GM10847 (cell line): ENCODE results near the gene RNPEPL1.

Experiments used
- POLR2A ChIP-seq: IDR thresholded peaks from 2 replicates; pipeline ENCODE4 v1.6.1; 2011; ENCODE audit not compliant: insufficient read length; ENCODE audit errors: extremely low read depth

RNPEPL1 gene

DNA sequence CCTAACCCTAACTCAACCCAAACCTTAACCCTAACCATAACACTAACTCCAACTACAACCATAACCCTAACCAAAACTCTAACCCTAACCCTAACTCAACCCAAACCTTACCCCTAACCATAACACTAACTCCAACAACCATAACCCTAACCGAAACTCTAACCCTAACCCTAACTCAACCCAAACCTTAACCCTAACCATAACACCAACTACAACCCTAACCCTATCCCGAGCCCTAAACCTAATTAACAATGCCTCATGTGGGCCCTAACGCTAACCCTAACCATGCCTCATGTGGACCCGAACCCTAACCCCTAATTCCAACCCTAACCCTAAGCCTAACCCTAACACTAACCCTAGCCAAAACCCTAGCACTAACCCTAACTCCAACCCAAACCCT lies 45.5 kb downstream of the RNPEPL1 start:
- no peak for TF ChIP-seq POLR2A

DNA sequence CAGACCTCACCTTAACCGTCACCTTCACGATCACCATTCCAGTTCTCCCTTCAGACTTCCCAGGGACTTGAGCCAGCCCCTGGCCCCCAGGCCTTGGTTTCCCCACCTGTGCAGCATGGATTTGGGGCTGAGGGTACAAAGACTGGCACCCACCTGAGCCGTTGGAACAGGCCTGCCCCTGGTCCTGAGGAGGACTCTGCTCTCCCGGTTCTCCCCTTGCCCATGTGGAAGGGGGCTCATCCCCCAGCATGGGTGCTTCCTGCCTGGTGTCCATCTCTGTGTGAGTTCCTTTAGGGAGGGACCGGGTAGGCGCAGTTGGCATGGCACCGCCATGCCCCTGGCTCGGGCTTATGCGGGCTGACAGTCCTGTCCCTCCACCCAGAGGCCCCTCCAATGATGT lies 46.1 kb downstream of the RNPEPL1 start:
- no peak for TF ChIP-seq POLR2A

DNA sequence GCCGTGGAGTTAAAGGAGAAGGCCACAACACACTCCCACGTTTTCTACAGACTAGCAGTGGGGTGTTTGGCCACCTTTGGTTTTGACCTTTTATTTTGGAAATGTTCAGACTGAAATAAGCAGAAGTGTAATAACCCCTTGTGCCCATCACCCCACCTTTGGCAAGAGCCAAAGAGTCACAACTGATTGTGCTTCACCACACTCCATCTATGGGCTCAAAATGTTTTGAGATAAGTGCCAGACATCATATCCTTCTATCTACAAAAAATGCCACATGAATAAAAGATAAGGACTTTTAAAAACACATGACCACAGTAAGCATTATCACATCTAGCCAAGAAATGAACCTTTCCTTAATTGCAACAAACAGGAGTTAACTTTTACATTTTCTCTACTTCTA lies 47.1 kb downstream of the RNPEPL1 start:
- no peak for TF ChIP-seq POLR2A

DNA sequence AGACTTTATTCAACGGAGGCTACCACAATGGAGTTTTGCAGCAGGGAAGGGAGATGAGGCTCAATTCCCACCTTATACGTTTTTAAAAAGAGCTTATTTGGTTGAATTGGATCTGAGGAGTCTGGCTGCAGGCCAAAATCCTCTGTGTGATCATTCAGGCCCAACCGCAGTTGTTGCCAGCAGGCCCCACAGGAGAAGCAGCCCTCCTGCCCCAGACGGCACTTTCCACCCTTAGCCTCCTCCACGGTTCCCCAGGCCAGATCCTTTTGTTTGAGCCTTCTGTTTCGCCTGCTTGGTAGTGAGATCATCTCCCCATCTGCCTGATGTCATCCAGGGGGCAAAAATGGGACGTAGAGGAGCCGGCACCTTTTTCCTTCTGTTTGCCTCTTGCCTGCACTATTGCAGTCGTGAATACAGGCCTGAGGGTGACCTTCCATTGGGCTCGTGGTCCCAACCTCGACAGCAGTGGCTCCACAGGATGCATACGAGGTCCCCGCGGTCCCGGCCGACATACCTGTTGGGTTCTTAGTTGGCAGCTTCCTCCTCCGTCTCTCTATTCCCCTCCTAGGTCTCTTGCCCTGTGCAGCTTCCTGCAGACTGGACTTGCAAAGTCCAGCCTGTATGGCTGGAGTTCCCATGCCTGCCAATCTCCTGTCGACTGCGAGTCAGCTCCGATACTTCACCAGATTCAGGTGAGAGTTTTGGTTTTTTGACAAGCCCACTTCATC lies 47.7 kb downstream of the RNPEPL1 start:
- no peak for TF ChIP-seq POLR2A

DNA sequence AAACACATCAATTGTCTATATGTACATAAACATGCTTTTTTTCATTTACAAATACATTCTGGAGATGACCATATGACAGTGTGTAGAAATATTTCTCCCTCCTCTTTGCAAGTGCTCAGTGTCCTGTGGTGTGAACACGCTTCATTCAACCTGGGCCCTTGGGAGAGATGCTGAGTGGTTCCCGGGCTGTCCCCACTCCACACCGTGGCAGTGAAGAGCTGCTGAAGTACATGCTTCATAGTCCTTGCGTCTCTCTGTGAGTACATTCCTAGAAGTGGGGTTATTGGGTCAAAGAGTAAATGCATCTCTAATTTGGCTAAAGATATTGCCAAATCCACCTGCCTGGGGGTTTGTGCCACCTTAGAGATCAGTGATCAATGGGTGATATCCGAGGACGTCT lies 50.5 kb downstream of the RNPEPL1 start:
- no peak for TF ChIP-seq POLR2A

DNA sequence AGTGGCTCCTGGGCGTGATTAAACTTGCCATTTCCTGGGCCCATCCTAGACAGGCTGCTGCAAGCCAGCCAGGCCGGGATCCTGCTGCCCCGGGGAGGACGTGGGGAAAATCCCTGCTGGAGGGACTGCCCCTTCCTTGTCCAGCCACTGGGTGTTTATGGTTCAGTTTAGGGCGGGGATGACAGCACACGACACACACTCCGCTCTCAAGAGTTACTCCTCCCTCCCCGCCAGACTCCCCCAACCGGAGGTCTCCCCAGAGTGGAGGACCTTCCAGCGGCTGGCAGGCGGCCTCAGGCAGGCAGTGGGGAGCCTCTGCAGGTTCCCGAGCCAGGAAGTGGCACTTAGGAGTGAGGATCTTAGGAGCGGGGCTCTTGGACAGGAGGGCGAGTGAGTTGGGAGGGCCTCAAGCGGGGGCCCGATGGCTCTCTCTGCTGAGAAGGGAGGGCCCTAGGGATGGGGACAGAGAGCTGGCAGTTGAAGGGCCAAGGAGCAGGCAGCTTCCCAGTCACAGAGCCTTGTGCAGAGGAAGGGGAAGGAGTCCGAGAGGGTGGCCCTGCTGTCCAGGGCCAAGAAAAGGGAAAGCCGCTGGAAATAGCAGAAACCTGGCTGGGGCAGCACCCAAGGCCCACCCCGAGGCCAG lies 51.3 kb downstream of the RNPEPL1 start:
- no peak for TF ChIP-seq POLR2A

DNA sequence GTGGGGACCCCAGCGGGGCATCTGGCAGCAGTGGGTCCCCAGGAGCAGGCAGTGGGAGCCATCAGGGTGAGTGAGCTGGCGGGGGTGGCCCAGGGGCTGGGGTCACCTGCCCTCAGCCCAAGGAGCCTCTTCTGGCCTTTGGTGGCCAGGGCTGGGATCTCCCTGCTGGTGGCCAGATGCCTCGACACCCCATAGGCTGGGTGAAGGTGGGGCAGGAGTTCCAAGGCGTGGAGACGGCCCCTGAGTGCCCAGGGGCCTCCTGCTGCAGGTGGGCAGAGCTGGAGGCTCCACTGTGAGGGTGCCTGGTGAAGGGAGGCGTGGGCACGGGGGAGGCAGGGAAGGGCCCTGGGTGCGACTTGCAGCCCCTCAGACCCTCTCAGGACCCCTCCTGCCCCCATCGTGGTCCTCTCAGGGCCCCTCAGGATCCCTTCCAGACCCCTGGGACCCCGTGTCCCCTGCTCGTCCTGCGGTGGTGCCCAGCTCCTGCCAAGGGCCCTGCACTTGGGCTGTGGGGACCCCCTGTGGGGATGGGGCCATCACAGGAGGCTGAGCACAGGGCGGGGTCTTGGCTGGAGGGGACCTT lies 52.0 kb downstream of the RNPEPL1 start:
- no peak for TF ChIP-seq POLR2A

DNA sequence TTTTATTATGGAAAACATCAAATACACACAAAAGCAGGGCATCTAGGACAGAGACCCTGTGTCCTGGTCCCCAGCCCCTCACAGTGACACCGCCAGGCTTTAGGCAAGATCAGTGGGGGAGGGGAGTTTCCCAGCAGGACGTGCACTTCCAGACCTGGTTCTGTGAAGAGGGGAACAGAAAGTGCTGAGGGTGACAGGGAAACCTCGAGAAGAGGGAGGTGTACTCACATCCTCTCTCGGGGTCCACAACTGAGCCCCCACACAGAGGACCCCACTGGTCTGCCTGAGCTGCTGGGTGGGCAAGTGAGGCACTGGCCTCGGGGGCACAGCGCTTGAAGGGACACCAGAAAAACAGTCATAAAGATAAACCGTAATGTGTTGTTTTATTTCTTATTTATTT lies 52.6 kb downstream of the RNPEPL1 start:
- no peak for TF ChIP-seq POLR2A

DNA sequence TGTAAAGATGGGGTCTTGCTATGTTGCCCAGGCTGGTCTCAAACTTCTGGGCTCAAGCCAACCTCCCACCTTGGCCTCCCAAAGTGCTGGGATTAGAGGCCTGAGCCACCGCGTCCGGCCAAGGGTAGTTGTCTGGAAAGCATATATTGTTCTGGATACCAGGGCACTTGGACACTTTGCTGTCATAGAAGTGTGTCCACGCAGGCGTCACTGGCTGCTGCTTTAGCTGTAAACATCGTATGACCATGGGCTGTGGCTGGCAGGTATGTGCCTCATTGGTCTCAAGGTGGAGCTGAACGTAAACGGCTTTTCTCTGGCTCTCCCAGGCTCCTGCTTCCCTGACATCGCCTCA lies 53.8 kb downstream of the RNPEPL1 start:
- TF ChIP-seq POLR2A: no peak

DNA sequence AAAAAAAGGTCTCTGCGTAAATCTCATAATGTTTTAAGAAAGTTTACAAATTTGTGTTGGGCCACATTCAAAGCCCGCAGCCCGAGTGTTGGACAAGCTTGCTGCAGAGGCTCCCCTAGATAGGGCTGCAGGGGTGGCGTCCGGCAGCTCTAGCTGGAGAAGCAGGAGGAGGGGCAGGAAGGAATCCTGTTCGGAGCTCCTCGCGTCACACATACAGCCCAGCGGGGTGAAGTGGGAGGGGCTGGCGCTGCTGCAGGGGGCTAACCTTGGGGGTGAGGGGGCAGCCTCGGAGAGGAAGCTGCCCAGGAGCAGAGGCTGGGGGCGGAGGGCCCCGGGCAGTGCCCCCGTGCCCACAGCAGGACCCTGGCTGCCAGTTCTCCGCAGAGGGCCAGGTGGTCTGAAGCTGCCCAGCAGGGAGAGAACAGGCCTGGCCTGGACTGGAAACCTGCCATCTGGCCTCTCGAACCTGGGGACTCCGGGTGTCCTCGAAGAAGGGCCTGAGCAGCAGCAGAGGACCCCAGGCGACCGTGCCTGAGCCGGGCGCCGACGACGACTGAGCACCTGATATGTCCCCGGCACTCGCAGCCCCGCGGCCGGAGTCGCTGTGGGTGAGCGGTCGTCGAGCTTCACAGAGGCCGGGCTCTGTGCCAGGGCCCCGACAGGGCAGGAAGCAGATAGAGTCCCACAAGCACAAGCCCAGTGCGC lies 54.4 kb downstream of the RNPEPL1 start:
- no peak for TF ChIP-seq POLR2A

DNA sequence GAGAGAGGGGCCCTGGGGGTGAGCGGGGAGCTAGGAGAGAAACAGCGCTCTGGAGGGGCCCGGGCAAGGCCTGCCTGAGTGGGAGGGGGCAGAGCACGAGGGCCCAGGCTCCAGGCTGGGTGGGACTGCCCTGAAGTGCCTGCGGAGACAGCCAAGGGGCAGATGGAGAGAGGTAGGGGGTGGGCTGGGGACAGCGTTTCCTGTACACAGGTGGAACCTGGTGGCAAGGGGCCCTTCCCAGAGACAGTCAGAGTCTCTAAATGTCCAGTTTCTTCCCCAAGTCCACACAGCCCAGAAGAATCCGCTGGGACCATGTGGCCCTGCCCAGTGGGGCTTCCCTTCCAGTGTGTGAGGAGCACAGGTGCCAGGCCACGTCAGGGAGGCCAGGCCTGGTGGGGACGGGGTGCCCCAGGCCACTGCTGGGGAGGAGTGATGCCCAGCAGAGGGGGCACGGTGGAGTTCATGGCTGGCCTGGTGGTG lies 55.3 kb downstream of the RNPEPL1 start:
- TF ChIP-seq POLR2A: no peak

DNA sequence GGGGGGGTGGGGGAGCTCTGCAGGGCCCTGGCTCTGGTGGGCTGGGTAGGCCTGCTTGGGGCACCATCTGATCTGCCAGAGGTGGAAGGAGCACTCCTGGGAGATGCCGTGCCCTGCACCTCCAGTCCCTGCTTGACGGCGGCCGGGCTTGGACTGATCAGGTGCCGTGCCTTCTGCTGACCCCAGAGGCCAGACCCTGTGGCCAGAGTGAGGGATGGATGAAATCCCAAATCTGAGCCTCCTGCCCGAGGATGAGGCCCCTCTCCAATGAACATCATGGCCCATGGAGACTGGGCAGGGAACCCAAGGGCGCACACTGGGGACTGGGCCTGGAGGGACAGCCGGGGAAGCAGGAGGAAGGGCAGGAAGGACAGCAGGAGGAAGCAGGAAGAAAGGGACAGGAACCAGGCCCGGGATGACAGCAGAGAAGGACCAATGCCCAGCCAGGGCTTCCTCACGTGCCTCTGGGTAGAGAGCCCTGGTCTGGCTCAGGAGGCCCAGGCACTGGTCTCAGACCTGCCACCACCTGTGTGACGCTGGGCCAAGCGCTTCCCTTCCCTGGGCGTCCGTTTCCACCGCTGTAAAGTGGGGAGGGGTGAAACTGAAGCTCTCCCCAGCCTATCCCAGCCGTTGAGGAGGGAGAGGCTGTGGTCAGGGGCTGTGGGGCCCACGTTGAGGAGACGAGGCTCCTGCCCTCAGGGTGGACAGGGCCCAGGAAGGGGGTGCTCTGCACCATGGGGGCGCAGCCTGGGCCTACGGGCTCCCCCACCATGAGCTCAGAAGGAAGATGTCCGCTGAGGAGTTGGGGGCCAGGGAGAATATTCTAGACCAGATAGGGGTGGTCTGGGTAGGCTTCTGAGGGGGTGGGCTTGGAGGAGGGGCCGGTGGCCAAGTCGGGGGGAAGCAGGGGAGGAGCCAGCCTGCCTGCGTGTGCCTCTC lies 56.0 kb downstream of the RNPEPL1 start:
- no peak for TF ChIP-seq POLR2A

DNA sequence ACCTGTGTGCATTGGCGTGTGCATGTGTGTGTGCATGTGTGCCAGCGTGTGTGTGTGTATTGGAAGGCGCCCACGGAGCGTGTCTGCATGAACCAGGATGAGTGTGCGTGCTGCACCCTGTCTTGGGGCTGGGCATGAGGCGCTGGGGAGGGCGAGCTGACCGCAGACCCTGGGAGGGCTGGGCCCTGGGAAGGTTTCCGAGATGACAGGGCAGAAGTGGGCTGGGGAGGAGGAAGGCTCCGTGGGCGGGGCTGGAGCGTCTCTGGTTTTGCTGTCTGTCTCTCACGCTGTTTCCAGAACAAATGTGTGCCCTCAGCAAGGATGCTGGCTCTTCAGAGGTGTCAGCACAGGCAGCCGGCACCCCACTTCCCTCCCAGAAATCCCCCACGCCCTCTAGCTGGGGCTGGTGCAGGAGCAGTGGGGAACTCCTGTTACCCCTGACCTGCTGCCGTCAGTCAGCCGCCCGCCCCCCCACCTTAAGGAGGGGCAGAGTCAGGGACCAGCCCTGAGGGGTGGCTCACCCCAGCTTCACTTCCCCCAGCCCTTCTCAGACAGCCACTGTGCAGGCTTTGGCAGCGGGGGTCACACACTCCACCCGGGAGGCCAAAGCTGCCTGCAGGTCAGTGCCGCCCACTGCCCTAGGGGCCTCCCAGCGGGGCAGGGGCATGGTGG lies 56.8 kb downstream of the RNPEPL1 start, which contains the start of gene GPR35:
Gene GPR35 (plus strand): TSS at position 531 of the 672 bp plus-strand sequence. CDS start 4,473 bp downstream, outside the sequence.
- no peak for TF ChIP-seq POLR2A

DNA sequence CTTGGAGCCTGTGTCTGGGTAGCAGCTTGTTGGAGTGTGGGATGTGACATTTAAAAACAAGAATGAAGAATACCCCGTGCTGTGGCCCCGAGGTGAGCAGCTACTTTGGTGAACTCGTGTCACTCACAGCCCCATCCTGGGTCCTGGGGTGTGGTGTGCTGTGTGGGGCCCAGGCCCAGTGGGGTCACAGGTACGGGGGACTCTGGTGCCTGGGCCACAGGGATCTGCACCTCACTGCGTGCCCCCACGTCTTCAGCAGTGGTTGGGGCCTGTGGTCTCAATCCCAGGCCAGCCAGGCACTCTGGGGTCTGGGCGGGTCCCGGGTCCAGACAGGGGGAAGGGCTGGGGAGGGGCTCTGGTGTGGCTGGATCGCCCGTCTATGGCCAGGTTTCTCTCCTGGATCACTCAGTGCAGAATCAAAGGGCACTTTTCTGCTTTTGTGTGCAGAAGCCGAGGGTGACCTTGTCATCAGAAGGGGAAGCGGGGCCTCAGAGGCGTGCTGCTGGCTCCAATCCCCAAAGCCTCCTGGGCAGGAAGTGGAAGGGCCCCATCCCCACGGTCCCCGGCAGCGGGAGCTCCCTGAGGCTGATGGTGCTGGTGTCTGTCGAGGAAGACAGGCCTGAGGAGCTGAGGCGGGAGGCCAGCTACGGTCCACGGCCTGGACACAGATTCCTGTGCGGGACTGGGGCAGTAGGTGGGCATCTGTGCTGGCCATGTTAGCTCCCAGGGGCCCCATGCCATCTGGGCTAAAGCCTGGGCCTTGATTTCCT lies 58.4 kb downstream of the RNPEPL1 start:
- no peak for TF ChIP-seq POLR2A
